NCI-H524 treated with DMSO at 0.1 percent for 48 hours (cell line): ENCODE measurements around the gene MSRB1.

Source experiments
- DNase-seq: peaks from one replicate; lab custom pipeline; 2025; lab: John Stamatoyannopoulos, UW

The MSRB1 gene

DNA sequence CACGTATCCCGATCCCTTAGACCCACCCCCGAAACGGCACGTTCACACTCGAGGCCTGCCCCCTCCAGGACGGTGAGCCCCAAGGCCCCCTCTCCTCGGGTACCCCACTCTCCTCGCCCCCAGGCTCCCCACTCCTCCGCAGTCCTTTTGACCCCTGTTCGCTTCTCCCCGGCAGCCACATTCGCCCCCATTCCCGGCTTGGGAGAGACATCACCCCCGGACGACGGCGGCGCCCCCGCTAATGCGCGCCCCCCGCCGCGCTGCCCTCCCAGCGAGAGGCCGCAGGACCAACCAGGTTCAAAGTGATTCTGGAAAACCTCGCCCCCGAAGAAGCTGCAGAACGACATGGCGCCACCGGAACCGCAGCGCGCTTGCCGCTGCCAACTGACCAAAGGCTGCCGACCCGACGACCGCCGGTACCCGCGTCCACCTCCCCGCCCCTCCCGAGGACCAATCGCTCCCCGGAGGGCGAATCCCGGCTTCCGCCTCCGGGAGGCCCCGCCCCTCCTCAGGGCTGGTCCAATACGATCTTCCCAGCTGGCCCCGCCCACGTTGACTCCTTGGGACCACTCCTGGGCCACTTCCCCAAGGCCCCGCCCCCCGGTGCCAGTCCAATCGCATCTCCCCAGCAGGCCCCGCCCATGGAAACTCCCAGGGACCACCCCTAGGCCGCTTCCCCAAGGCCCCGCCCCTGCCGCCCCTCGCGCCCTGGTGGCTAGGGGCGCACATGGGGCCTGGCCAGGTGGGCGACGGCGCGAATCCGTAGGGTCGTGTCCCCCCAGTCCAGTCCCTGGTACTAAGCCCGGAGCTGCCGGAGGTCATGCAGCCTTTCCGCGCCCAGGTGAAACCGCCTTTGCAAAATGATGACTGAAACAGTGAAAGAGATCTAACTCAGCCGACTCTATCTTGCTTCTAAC lies at the start of gene MSRB1:
Gene MSRB1 (minus strand): TSS at position 390 of the 917 bp plus-strand sequence. CDS start 43 bp downstream, at position 347.
- DNase-seq: peak; percentile 85

GRCh38 chr16:1991948-1992703 lies 49.1 kb upstream of the MSRB1 start:
- no peak for DNase-seq

DNA sequence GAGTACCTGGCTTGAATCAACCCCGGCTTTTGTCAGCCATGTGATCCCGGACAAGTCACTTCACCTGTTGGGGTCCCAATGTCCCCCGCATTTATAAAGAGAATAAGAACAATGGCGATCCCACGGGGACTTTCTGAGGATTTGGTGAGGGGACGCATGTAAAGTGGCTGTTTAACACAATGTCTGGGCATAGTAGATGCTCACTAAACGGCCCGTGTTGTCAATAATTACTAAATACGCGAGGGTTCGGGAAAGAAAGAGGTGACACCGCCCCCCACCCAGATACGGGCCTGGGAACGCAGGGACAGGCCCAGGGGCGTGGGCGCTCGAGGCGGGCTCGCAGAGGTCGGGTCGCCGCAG lies 48.6 kb upstream of the MSRB1 start:
- DNase-seq: no peak

DNA sequence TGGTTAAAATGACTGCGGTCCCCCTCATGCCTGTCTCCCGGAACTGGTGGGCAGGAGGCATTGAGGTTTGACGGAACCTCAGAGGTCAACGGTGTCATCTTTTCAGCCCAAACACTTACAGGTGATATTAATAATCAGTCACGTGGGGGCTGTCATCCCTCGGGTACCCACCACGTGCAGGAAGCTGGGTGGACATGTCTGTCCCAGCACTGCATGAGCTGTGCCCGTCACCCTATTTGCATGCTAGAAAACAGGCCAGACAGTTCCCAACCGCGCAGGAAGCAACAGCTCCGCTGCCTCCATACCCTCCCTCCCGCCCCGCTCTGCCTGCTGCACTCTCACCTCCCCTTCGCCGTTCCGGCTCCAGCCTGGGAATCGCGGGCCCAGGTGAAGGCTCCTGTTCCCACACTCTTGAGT lies 48.1 kb upstream of the MSRB1 start:
- no peak for DNase-seq

DNA sequence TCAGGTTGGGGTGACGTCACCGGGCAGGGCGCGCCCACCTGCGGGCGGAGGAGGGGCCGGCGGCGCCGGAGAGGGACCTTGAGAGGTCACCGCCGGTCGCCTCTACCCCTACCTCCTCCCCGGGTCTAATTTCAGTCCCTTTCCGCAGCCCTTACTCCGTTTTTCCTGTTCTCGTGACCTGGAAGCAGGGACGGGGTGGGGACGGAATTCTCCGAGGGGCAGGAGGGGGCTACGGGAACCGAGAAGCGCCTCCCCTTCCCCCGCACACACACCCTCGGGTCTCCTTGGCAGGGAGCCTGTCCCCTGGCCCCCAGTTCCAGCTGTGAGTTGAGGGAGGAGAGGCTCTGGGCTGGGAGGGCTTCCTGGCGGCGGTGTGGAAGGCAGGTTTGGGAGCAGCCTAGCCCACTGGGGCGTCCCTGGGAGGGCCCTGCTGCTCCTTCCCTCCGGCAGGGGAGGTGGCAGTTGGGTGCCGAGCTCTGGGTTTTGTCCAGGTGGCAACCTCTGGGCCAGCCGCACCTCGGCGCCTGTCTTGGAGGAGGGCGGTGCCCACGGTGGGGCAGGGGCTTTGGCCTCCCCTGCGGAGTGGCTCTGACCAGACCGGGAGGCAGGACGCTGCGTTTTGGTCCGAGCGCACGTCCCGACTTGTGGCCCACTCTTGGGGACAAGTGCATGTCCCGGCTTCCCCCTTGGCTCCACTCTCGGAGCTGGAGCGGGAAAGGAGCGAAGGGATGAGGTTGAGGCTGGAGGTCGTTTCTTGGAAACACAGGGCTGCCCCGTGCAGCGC lies 47.5 kb upstream of the MSRB1 start:
- no peak for DNase-seq

- no peak for DNase-seq
Measured at GRCh38 chr16:1990101-1990350, 47.0 kb upstream of the MSRB1 start.

DNA sequence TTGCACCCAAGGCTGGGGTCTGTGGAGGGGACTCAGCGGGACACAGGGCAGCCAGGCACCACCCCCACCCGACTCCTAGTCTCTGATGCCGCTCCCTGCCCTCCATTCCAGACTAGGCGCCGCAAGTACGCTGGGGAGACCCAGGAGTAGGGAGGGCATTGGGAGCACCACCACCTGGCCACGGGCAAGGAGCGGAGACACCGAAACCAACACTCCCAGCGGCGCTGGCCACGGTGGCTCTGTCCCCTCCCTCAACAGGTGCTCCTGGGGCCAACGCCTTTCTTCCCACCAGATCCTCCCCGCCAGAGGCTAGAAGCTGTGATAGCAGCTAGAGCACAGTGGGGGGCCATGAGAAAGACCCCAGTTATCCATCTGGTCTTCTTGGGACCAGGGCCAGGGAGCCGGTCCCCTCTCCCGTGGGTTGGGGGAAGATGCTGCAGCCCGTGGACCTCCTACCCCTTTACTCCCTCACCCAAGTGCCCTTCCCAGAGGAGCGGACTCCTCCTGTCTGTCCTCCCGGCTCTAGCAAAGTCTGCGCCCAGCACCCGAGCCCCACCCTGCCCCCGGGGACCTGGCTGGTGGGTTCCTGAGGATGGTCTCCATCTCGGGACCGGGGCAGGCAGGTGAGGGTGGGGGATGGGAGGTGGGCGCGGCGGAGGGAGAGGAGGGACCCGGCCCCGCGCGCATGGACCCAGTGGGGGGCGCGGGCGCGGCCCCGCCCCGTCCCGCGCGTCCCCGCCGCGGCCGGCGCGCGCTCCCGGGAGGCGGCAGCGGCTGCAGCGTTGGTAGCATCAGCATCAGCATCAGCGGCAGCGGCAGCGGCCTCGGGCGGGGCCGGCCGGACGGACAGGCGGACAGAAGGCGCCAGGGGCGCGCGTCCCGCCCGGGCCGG lies 46.5 kb upstream of the MSRB1 start, which contains the start of gene SYNGR3:
Gene SYNGR3 (plus strand): TSS at position 762 of the 892 bp plus-strand sequence. CDS start 133 bp downstream, outside the sequence.
- no peak for DNase-seq

DNA sequence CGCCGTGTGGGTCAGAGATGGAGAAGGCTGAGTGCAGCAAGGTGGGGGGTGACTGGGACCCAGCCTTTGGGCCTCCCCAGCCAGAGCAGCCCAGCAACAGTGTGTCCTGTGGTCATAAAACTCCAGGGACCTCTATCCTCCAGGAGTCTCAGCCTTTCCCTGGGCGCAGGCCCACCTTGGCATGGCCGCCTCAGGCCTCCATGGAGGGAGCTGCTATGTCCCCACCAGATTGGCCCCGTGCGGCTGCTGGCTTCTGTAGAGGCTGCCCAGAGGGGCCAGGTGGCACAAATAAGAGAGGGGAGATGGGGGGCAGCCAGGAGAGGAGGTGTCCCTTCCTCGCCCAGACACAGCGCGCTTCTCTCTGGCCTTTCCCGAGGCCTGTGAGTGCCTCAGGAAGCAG lies 44.2 kb upstream of the MSRB1 start:
- no peak for DNase-seq

- DNase-seq: no peak
Measured at GRCh38 chr16:1985466-1986150, 42.6 kb upstream of the MSRB1 start.

GRCh38 chr16:1984347-1985225 lies 41.6 kb upstream of the MSRB1 start:
- no peak for DNase-seq

GRCh38 chr16:1983544-1984346 lies 40.7 kb upstream of the MSRB1 start, which contains the start of gene GFER:
GFER (plus strand) TSS chr16:1984193; CDS start chr16:1984219, 26 bp downstream.
- DNase-seq: peak; percentile 71

DNA sequence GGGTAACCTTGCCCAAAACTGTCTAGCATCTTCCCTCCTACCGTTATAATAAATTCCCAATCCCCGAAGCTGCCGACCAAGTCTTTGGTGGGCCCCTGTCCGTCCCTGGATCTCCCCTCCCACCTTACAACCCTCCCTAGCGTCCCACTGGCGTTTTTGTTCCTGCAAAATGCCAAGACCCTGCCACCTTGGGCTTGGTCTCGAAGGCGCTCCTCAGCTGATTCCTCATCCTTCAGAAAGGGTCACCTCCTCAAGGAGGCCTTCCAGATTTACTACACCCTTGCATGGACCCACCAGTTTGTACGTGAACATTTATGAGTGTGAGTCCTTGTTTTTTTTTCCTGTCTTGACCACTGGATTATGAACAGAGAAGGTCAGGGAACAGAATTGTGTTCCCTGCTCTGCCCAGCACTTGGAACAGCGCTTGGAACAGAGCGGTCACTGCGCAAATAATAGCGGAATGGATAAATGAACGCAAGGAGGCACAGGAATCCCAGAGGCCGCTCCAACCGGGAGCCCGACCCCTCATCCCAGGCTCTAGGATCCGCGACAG lies 40.1 kb upstream of the MSRB1 start:
- DNase-seq: no peak

- no peak for DNase-seq
Measured at GRCh38 chr16:1982013-1982433, 39.0 kb upstream of the MSRB1 start.

DNA sequence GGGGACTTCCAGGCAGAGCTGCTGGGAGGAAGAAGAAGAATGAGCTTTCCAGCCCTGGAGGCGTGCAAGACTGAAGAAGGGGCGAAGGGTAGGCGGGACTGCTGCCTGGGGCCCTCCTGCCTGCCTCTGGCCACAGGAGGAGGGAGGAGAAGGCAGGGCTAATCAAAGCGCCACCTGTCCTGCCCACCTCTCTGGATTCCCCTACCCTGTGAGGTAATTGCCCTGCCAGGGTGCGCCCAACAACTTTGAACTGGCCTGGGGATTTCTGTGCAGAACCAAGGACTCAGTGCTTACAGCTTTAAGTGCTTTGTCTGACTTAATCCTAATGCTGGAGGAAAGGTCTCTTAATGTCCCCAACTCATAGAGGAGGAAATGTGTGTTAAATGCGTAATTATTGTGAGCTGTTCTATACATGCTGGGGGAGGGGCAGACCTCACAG lies 38.4 kb upstream of the MSRB1 start, which contains the start of gene NOXO1:
Gene NOXO1 (minus strand): TSS at position 72 of the 439 bp plus-strand sequence. CDS start 290 bp downstream, outside the sequence.
- DNase-seq: no peak

- no peak for DNase-seq
Measured at GRCh38 chr16:1980770-1981087, 37.7 kb upstream of the MSRB1 start.

DNA sequence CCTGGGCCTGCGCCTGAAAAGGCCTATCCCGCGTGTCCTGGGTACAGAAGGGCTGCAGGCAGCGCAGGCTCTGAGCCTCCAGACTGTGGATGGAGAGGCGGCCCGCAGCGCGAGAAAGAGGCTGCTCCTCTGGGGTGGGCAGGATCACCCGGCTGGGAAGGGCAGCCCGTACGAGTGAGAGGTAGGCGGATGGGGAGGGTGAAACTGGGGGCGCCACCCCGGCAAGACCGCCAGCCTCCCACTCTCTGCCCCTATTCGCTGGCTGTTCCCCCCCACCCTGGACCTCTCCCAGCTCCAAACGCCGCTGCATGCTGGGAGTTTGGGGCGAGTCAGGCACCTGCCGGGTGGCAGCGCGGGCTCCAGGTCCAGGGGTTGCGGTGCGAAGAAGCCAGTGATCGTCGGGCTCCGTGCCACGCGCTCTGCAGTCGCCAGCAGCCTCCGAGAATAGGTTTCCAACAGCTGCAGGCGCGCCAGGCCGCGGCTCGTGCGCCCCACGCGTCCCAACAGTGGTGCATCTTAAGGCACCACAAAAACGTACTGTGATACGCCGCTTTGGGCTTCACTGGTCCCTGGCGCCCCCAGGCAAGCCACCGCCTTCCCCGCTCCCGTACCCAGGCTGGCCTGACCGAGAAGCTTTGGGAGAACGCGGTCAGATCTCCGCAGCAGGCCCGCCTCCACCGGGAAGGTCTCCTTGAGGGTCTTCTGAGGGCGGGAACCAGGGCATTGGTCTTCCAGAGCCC lies 37.2 kb upstream of the MSRB1 start:
- DNase-seq: no peak

- no peak for DNase-seq
Measured at GRCh38 chr16:1979271-1980029, 36.5 kb upstream of the MSRB1 start.
